ENCODE data around the gene ELOVL6.

Gene ELOVL6

GRCh38 chr4:110130576-110131358 is 67.6 kb downstream of the ELOVL6 start:
- in situ Hi-C loops (cut with HindIII; ENCODE audit: low sequenced_read_pairs): no loop called here

GRCh38 chr4:110129544-110129943 is 68.9 kb downstream of the ELOVL6 start:
- in situ Hi-C loops (cut with HindIII; ENCODE audit: low sequenced_read_pairs): no loop called here

GRCh38 chr4:110128472-110128919 is 69.9 kb downstream of the ELOVL6 start:
- in situ Hi-C loops (cut with HindIII; ENCODE audit: low sequenced_read_pairs): no loop called here

GRCh38 chr4:110128029-110128428 is 70.4 kb downstream of the ELOVL6 start:
- in situ Hi-C loops (cut with HindIII; ENCODE audit: low sequenced_read_pairs): no loop called here

GRCh38 chr4:110124711-110125110 is 73.7 kb downstream of the ELOVL6 start:
- in situ Hi-C loops (cut with HindIII; ENCODE audit: low sequenced_read_pairs): no loop called here

GRCh38 chr4:110122201-110122600 is 76.2 kb downstream of the ELOVL6 start:
- in situ Hi-C loops (cut with HindIII; ENCODE audit: low sequenced_read_pairs): no loop called here

GRCh38 chr4:110120506-110120905 is 77.9 kb downstream of the ELOVL6 start:
- in situ Hi-C loops (cut with HindIII; ENCODE audit: low sequenced_read_pairs): no loop called here

- in situ Hi-C loops (cut with HindIII; ENCODE audit: low sequenced_read_pairs): no loop called here
Observed at GRCh38 chr4:110119880-110120279, 78.5 kb downstream of the ELOVL6 start.

GRCh38 chr4:110119337-110119736 is 79.1 kb downstream of the ELOVL6 start:
- in situ Hi-C loops (cut with HindIII; ENCODE audit: low sequenced_read_pairs): no loop called here

- in situ Hi-C loops (cut with HindIII; ENCODE audit: low sequenced_read_pairs): no loop called here
Observed at GRCh38 chr4:110112056-110112455, 86.4 kb downstream of the ELOVL6 start.

GRCh38 chr4:110109455-110109854 is 89.0 kb downstream of the ELOVL6 start:
- in situ Hi-C loops (cut with HindIII; ENCODE audit: low sequenced_read_pairs): no loop called here

GRCh38 chr4:110108960-110109359 is 89.5 kb downstream of the ELOVL6 start:
- in situ Hi-C loops (cut with HindIII; ENCODE audit: low sequenced_read_pairs): no loop called here

- in situ Hi-C loops (cut with HindIII; ENCODE audit: low sequenced_read_pairs): no loop called here
Observed at GRCh38 chr4:110108422-110108821, 90.0 kb downstream of the ELOVL6 start.

- in situ Hi-C loops (cut with HindIII; ENCODE audit: low sequenced_read_pairs): no loop called here
Observed at GRCh38 chr4:110107866-110108265, 90.5 kb downstream of the ELOVL6 start.

- in situ Hi-C loops (cut with HindIII; ENCODE audit: low sequenced_read_pairs): no loop called here
Observed at GRCh38 chr4:110106931-110107296, 91.5 kb downstream of the ELOVL6 start.

- in situ Hi-C loops (cut with HindIII; ENCODE audit: low sequenced_read_pairs): loop anchor here (5.0 kb wide), 1 partner anchor 42 kb away; no protein-coding TSS in a partner anchor
Observed at GRCh38 chr4:110104661-110105060, 93.8 kb downstream of the ELOVL6 start.

GRCh38 chr4:110099638-110100037 is 98.8 kb downstream of the ELOVL6 start:
- in situ Hi-C loops (cut with HindIII; ENCODE audit: low sequenced_read_pairs): loop anchor here (5.0 kb wide), 1 partner anchor 37 kb away; no protein-coding TSS in a partner anchor

GRCh38 chr4:110096405-110096804 is 102.0 kb downstream of the ELOVL6 start:
- in situ Hi-C loops (cut with HindIII; ENCODE audit: low sequenced_read_pairs): no loop called here

- in situ Hi-C loops (cut with HindIII; ENCODE audit: low sequenced_read_pairs): no loop called here
Observed at GRCh38 chr4:110092646-110093045, 105.8 kb downstream of the ELOVL6 start.

- in situ Hi-C loops (cut with HindIII; ENCODE audit: low sequenced_read_pairs): no loop called here
Observed at GRCh38 chr4:110091434-110092140, 106.8 kb downstream of the ELOVL6 start.

- in situ Hi-C loops (cut with HindIII; ENCODE audit: low sequenced_read_pairs): no loop called here
Observed at GRCh38 chr4:110088670-110089069, 109.7 kb downstream of the ELOVL6 start.

- in situ Hi-C loops (cut with HindIII; ENCODE audit: low sequenced_read_pairs): no loop called here
Observed at GRCh38 chr4:110087070-110087708, 111.2 kb downstream of the ELOVL6 start.
